GM23338 (cell line): ENCODE results near the gene MGLL. TPM values are rescaled to one million over a fixed set of nuclear protein-coding genes. Genes with fewer than 3 reads are reported as not detected.

Source experiments
- ATAC-seq: fragments of 200-7000 bp; cut with Tn5 transposase; 3 replicates; pipeline ENCODE4 v1.9.1; 2020
- DNase-seq: peaks from one replicate; pipeline ENCODE4 v3.0.0-alpha.2; 2015; ENCODE audit warnings: low spot score
- H2AFZ ChIP-seq: fragments of 200-600 bp; sonication (generic); 2 replicates; pipeline ENCODE4 v1.8.0; 2016; ENCODE audit warnings: antibody characterized with exemption, mild to moderate bottlenecking, moderate library complexity
- H3F3A ChIP-seq: fragments of 200-600 bp; sonication (generic); replicated peaks from 2 replicates; pipeline ENCODE4 v1.8.0; 2017; ENCODE audit warnings: antibody characterized with exemption, mixed run types, low read depth
- H3K27ac ChIP-seq: fragments of 200-600 bp; sonication (generic); 2 replicates; pipeline ENCODE4 v1.6.1; 2016; ENCODE audit warnings: low read depth
- H3K27me3 ChIP-seq: fragments of 200-600 bp; sonication (generic); 2 replicates; pipeline ENCODE4 v1.8.0; 2016; ENCODE audit warnings: mild to moderate bottlenecking, mixed run types, moderate library complexity; ENCODE audit not compliant: insufficient read depth
- H3K36me3 ChIP-seq: fragments of 200-600 bp; sonication (generic); 2 replicates; pipeline ENCODE4 v1.8.0; 2016; ENCODE audit warnings: mild to moderate bottlenecking; ENCODE audit not compliant: insufficient read depth
- H3K4me1 ChIP-seq: fragments of 200-600 bp; sonication (generic); 2 replicates; pipeline ENCODE4 v1.8.0; 2016; ENCODE audit warnings: mild to moderate bottlenecking, moderate library complexity; ENCODE audit not compliant: insufficient read depth
- H3K4me2 ChIP-seq: fragments of 200-600 bp; sonication (generic); 2 replicates; pipeline ENCODE4 v1.7.1; 2017; ENCODE audit warnings: mixed run types
- H3K4me3 ChIP-seq: fragments of 200-600 bp; sonication (generic); 2 replicates; pipeline ENCODE4 v1.6.1; 2016; ENCODE audit warnings: mixed run types
- H3K79me2 ChIP-seq: fragments of 200-600 bp; sonication (generic); replicated peaks from 2 replicates; pipeline ENCODE4 v1.8.0; 2017; ENCODE audit warnings: mild to moderate bottlenecking; ENCODE audit not compliant: insufficient read depth
- H3K9me2 ChIP-seq: fragments of 200-600 bp; sonication (generic); 2 replicates; pipeline ENCODE4 v1.8.0; 2017; ENCODE audit not compliant: insufficient read depth
- H4K20me1 ChIP-seq: fragments of 200-600 bp; sonication (generic); replicated peaks from 2 replicates; pipeline ENCODE4 v1.8.0; 2017; ENCODE audit warnings: mild to moderate bottlenecking; ENCODE audit not compliant: insufficient read depth
- H3K27ac Mint-ChIP-seq: 2 replicates; pipeline ENCODE4 v1.8.0; 2020; ENCODE audit warnings: inconsistent platforms, mild to moderate bottlenecking, moderate library complexity, mixed read lengths
- H3K27me3 Mint-ChIP-seq: 3 replicates; pipeline ENCODE4 v1.8.0; 2022; ENCODE audit warnings: low read depth, mild to moderate bottlenecking, moderate library complexity, mixed read lengths, inconsistent platforms; ENCODE audit not compliant: insufficient read depth, poor library complexity
- H3K36me3 Mint-ChIP-seq: 3 replicates; pipeline ENCODE4 v1.8.0; 2021; ENCODE audit warnings: low read depth, mild to moderate bottlenecking, inconsistent platforms, moderate library complexity, mixed read lengths
- H3K4me1 Mint-ChIP-seq: 3 replicates; pipeline ENCODE4 v1.8.0; 2020; ENCODE audit warnings: mild to moderate bottlenecking, inconsistent platforms, mixed read lengths
- H3K4me3 Mint-ChIP-seq: 3 replicates; pipeline ENCODE4 v1.8.0; 2021; ENCODE audit warnings: moderate library complexity, mild to moderate bottlenecking, inconsistent platforms, mixed read lengths
- H3K9me3 Mint-ChIP-seq: 3 replicates; pipeline ENCODE4 v1.8.0; 2020; ENCODE audit warnings: moderate library complexity, mild to moderate bottlenecking, inconsistent platforms, mixed read lengths
- CREB1 ChIP-seq: fragments of 250-450 bp; sonication (Bioruptor Pico); IDR thresholded peaks from 2 replicates; pipeline ENCODE4 v1.5.0; 2020; ENCODE audit warnings: low read depth, mild to moderate bottlenecking, moderate library complexity
- CTCF ChIP-seq, 2 experiments: fragments of 200-600 bp in 1 of 2; sonication (generic) in 1 of 2; conservative IDR thresholded peaks; 2 replicates each; pipeline versions ENCODE4 v1.5.1 to v1.6.1; 2016 to 2017; ENCODE audit warnings: antibody characterized with exemption in 2 of 2, low read depth in 2 of 2, mild to moderate bottlenecking in 2 of 2, moderate library complexity in 1 of 2
- EZH2phosphoT487 ChIP-seq: fragments of 200-600 bp; sonication (generic); IDR thresholded peaks from one replicate; pipeline ENCODE4 v1.8.1; 2018; ENCODE audit warnings: antibody characterized with exemption; ENCODE audit not compliant: unreplicated experiment
- JUNB ChIP-seq: IDR thresholded peaks from one replicate; pipeline ENCODE4 v1.6.1; 2016; ENCODE audit warnings: antibody characterized with exemption; ENCODE audit not compliant: unreplicated experiment
- NANOG ChIP-seq: IDR thresholded peaks from 2 replicates; pipeline ENCODE4 v1.6.1; 2016; ENCODE audit warnings: antibody characterized with exemption, borderline replicate concordance
- POLR2AphosphoS5 ChIP-seq: IDR thresholded peaks from 2 replicates; pipeline ENCODE4 v1.6.1; 2016; ENCODE audit warnings: antibody characterized with exemption, low read depth
- STAT1 ChIP-seq: IDR thresholded peaks from one replicate; pipeline ENCODE4 v1.6.1; 2016; ENCODE audit warnings: antibody characterized with exemption; ENCODE audit not compliant: unreplicated experiment
- ZNF114 ChIP-seq: fragments of 250-450 bp; sonication (Bioruptor Pico); IDR thresholded peaks from 2 replicates; pipeline ENCODE4 v1.5.0; 2020; ENCODE audit warnings: mild to moderate bottlenecking, moderate library complexity
- ZNF331 ChIP-seq: fragments of 250-450 bp; sonication (Bioruptor Pico); IDR thresholded peaks from 2 replicates; pipeline ENCODE4 v1.5.0; 2020; ENCODE audit warnings: low read depth, mild to moderate bottlenecking, moderate library complexity
- ZNF462 ChIP-seq: fragments of 250-450 bp; sonication (Bioruptor Pico); IDR thresholded peaks from 2 replicates; pipeline ENCODE4 v1.5.0; 2020; ENCODE audit warnings: mild to moderate bottlenecking, moderate library complexity
- polyA plus RNA-seq: library from polyadenylated mRNA; unstranded; fragments of >200 nt; fragmentation: Nextera tagmentation; extraction: Ambion mirVana; gene quantifications from 2 replicates; pipeline ENCODE4 v1.2.1, GENCODE V29; 2016
- total RNA-seq: library from RNA; depleted of rRNA; stranded (reverse); fragments of >200 nt; shearing (Covaris generic); gene quantifications from 2 replicates; pipeline ENCODE4 v1.2.3, GENCODE V29; 2014
- TF ChIP-seq, protein P1 (sequence below): IDR thresholded peaks from 2 replicates; pipeline ENCODE4 v1.6.1; 2016; ENCODE audit warnings: antibody characterized with exemption

Gene MGLL
- total and polyA plus RNA-seq, 2 experiments from 2014 or later = 0.71 to 0.83 TPM

DNA sequence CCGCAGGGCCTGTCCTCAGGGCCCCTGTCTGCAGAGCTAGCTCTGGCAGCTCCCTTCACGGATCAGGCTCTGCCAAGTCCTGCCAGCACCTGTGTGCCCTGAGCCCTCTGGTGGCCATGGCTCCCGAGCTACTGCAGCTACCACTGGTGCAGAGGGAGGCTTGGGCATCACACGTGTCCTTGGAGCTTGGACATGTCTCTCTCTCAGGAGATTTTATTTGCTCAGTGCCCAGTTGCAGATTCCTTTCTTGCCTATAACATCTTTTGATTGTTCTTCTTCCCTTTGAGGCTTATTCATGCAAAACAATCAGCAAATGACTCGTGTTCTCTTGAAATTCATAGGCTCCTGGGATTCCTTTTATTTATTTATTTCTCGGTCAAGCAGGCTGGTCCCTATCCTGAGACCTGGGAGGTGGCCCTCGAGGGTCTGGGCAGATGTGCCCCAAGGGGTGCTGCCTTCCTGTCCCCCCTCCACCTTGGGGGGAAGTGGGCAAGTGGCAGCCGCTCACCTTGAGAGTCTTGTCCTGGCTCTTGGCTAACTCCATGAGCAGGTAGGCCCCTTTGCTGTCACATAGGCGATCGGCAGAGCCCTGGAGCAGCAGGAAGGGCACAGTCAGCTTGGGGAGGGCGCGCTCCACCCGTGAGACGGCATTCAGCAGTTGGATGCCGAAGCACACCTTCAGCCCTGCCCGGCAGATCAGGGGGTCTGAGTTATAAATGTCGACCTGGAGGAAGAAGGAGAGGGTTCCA lies 127.7 kb downstream of the MGLL start:
- Mint-ChIP-seq H3K4me3 (no peak overlapping the region), H3K36me3 (no peaks in the 10 kb centered on the region), H3K4me1 (peaks cover 16% of the 10 kb centered on the region), H3K27me3 (peaks cover 11% of the 10 kb centered on the region), H3K27ac (no peak overlapping the region), H3K9me3 (no peaks in the 10 kb centered on the region)
- H2AFZ ChIP-seq = peak overlapping the region; percentile 6; the same call in 1 of the 2 replicates
- no peaks in the 10 kb centered on the region for H3K36me3 ChIP-seq
- H3K9me2 ChIP-seq = no peaks in the 10 kb centered on the region
- no peaks in the 10 kb centered on the region for H3K27me3 ChIP-seq
- H3K79me2 ChIP-seq = no peaks in the 10 kb centered on the region
- H3K4me3 ChIP-seq = no peak overlapping the region
- no peaks in the 10 kb centered on the region for H3F3A ChIP-seq
- 0 out of 2 replicates have a peak, but pooled peaks cover 5% of the 10 kb centered on the region for H3K4me1 ChIP-seq
- no peak overlapping the region for H3K4me2 ChIP-seq
- H3K27ac ChIP-seq = no peak overlapping the region
- DNase-seq (peak; percentile 71), ATAC-seq (peak; percentile 30)
- H4K20me1 ChIP-seq = no peaks in the 10 kb centered on the region
- peak; percentile 48 to 67 for TF ChIP-seq CTCF (conservative IDR thresholded peaks at IDR 0.05; ENCODE audit: low read depth in 2 of 2)
- TF ChIP-seq STAT1 = no peak

GRCh38 chr3:127693336-127693843 lies 128.9 kb downstream of the MGLL start:
- H3K4me1 ChIP-seq = 0 out of 2 replicates have a peak, but pooled peaks cover 5% of the 10 kb centered on the region
- H3K36me3 Mint-ChIP-seq = no peaks in the 10 kb centered on the region
- H3K4me3 Mint-ChIP-seq = no peak overlapping the region; the same call in 2 of the 3 replicates
- TF ChIP-seq ZNF114 (CRISPR knock-in tag) (no peak), ZNF331 (no peak), CREB1 (CRISPR knock-in tag) (no peak), POLR2AphosphoS5 (no peak), JUNB (no peak), ZNF462 (CRISPR knock-in tag) (no peak), NANOG (no peak), STAT1 (no peak), EZH2phosphoT487 (no peak)
- TF ChIP-seq, protein P1, sequence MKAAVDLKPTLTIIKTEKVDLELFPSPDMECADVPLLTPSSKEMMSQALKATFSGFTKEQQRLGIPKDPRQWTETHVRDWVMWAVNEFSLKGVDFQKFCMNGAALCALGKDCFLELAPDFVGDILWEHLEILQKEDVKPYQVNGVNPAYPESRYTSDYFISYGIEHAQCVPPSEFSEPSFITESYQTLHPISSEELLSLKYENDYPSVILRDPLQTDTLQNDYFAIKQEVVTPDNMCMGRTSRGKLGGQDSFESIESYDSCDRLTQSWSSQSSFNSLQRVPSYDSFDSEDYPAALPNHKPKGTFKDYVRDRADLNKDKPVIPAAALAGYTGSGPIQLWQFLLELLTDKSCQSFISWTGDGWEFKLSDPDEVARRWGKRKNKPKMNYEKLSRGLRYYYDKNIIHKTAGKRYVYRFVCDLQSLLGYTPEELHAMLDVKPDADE = no peak

More at GRCh38 chr3:127693336-127693843, 128.9 kb downstream of the MGLL start:
- H3K4me2 ChIP-seq = no peak overlapping the region
- H3K9me2 ChIP-seq = no peaks in the 10 kb centered on the region
- no peak for DNase-seq
- Mint-ChIP-seq H3K27me3 (peaks cover 15% of the 10 kb centered on the region), H3K27ac (no peak overlapping the region), H3K9me3 (no peaks in the 10 kb centered on the region), H3K4me1 (peaks cover 26% of the 10 kb centered on the region)
- no peaks in the 10 kb centered on the region for H4K20me1 ChIP-seq
- no peak overlapping the region for H3K27ac ChIP-seq
- H3K79me2 ChIP-seq = no peaks in the 10 kb centered on the region
- no peak for ATAC-seq
- no peak overlapping the region for H3K4me3 ChIP-seq
- no peaks in the 10 kb centered on the region for H3F3A ChIP-seq
- no peak overlapping the region for H2AFZ ChIP-seq
- no peaks in the 10 kb centered on the region for H3K36me3 ChIP-seq
- H3K27me3 ChIP-seq = no peaks in the 10 kb centered on the region
